Measurements from ENCODE around the gene ASH1L. TPM values are rescaled to one million over a fixed set of nuclear protein-coding genes. Genes with fewer than 3 reads are reported as not detected.

The ASH1L gene
- total RNA-seq, 1 donor from 2014 or later, result 28.5 TPM

GRCh38 chr1:155472491-155473083, 90.0 kb downstream of the ASH1L start:
- peak overlapping the region; percentile 51 for H3K4me3 Mint-ChIP-seq (ENCODE audit: unreplicated experiment)
- TF ChIP-seq, protein P1, sequence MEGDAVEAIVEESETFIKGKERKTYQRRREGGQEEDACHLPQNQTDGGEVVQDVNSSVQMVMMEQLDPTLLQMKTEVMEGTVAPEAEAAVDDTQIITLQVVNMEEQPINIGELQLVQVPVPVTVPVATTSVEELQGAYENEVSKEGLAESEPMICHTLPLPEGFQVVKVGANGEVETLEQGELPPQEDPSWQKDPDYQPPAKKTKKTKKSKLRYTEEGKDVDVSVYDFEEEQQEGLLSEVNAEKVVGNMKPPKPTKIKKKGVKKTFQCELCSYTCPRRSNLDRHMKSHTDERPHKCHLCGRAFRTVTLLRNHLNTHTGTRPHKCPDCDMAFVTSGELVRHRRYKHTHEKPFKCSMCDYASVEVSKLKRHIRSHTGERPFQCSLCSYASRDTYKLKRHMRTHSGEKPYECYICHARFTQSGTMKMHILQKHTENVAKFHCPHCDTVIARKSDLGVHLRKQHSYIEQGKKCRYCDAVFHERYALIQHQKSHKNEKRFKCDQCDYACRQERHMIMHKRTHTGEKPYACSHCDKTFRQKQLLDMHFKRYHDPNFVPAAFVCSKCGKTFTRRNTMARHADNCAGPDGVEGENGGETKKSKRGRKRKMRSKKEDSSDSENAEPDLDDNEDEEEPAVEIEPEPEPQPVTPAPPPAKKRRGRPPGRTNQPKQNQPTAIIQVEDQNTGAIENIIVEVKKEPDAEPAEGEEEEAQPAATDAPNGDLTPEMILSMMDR (IDR thresholded peaks at IDR 0.05; ENCODE audit: unreplicated experiment), result no peak

GRCh38 chr1:155471891-155472290, 90.7 kb downstream of the ASH1L start:
- Mint-ChIP-seq H3K4me1 (ENCODE audit: unreplicated experiment) (no peaks in the 10 kb centered on the region), H3K9me3 (ENCODE audit: unreplicated experiment) (no peaks in the 10 kb centered on the region), H3K36me3 (ENCODE audit: low read depth, unreplicated experiment) (peaks cover 24% of the 10 kb centered on the region), H3K27ac (ENCODE audit: unreplicated experiment) (no peak overlapping the region), H3K27me3 (ENCODE audit: unreplicated experiment) (no peaks in the 10 kb centered on the region), H3K4me3 (ENCODE audit: unreplicated experiment) (peak overlapping the region; percentile 56)
- TF ChIP-seq, protein P1 (IDR thresholded peaks at IDR 0.05; ENCODE audit: unreplicated experiment), result no peak
- DNase-seq (ENCODE audit: low spot score), result no peak

More at GRCh38 chr1:155472491-155473083, 90.0 kb downstream of the ASH1L start:
- Mint-ChIP-seq H3K4me1 (ENCODE audit: unreplicated experiment) (no peaks in the 10 kb centered on the region), H3K27me3 (ENCODE audit: unreplicated experiment) (no peaks in the 10 kb centered on the region), H3K36me3 (ENCODE audit: low read depth, unreplicated experiment) (peaks cover 24% of the 10 kb centered on the region), H3K9me3 (ENCODE audit: unreplicated experiment) (no peaks in the 10 kb centered on the region), H3K27ac (ENCODE audit: unreplicated experiment) (no peak overlapping the region)
- DNase-seq (ENCODE audit: low spot score), result no peak

- H3K4me1 Mint-ChIP-seq (ENCODE audit: unreplicated experiment), result no peaks in the 10 kb centered on the region
Observed at GRCh38 chr1:155471026-155471425, 91.6 kb downstream of the ASH1L start.

DNA sequence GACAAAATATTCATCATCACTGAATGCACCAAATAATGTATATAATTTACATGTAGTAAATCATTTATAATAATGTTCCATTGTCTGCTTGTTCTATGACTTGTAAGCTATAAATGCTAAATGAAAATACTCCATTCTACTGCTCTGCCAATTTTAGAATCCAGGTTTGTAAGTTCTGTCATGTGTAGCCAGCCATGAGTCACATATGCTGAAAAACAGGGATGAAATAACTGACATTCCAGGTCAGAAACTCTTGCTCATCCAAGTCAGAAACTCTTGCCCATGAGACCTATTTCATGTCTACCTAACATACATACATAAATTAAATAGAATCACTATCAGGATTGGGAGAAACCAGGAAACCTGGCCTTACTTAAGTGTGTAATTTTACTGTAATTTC, 95.6 kb downstream of the ASH1L start:
- Mint-ChIP-seq H3K9me3 (ENCODE audit: unreplicated experiment) (no peaks in the 10 kb centered on the region), H3K36me3 (ENCODE audit: low read depth, unreplicated experiment) (peaks cover 8% of the 10 kb centered on the region), H3K27me3 (ENCODE audit: unreplicated experiment) (no peaks in the 10 kb centered on the region), H3K4me1 (ENCODE audit: unreplicated experiment) (no peaks in the 10 kb centered on the region), H3K27ac (ENCODE audit: unreplicated experiment) (no peak overlapping the region), H3K4me3 (ENCODE audit: unreplicated experiment) (no peak overlapping the region)
- TF ChIP-seq, protein P1 (IDR thresholded peaks at IDR 0.05; ENCODE audit: unreplicated experiment), result no peak
- no peak for DNase-seq (ENCODE audit: low spot score)

More at GRCh38 chr1:155471026-155471425, 91.6 kb downstream of the ASH1L start:
- TF ChIP-seq, protein P1 (IDR thresholded peaks at IDR 0.05; ENCODE audit: unreplicated experiment), result no peak
- Mint-ChIP-seq H3K36me3 (ENCODE audit: low read depth, unreplicated experiment) (peaks cover 24% of the 10 kb centered on the region), H3K27ac (ENCODE audit: unreplicated experiment) (no peak overlapping the region), H3K4me3 (ENCODE audit: unreplicated experiment) (no peak overlapping the region), H3K9me3 (ENCODE audit: unreplicated experiment) (no peaks in the 10 kb centered on the region), H3K27me3 (ENCODE audit: unreplicated experiment) (no peaks in the 10 kb centered on the region)
- DNase-seq (ENCODE audit: low spot score), result no peak

DNA sequence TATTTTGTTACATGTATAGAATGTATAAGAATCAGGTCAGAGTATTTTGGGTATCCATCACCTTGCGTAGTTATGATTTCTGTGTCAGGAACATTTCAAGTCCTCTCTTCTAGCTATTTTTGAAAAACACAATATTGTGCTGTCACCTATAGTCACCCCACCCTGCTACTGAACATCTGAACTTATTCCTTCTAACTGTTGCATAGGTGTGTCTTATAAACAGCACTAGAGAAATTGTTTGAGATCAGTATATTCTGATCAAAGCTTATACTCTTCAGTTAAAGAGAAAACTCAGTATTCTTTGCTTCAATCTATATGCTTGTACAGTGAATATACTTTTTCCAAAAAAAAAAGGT, 96.0 kb downstream of the ASH1L start:
- TF ChIP-seq, protein P1 (IDR thresholded peaks at IDR 0.05; ENCODE audit: unreplicated experiment), result no peak
- no peak overlapping the region for H3K27ac Mint-ChIP-seq (ENCODE audit: unreplicated experiment)
- peaks cover 6% of the 10 kb centered on the region for H3K36me3 Mint-ChIP-seq (ENCODE audit: low read depth, unreplicated experiment)
- H3K4me1 Mint-ChIP-seq (ENCODE audit: unreplicated experiment), result no peaks in the 10 kb centered on the region
- no peaks in the 10 kb centered on the region for H3K27me3 Mint-ChIP-seq (ENCODE audit: unreplicated experiment)
- no peak for DNase-seq (ENCODE audit: low spot score)
- no peaks in the 10 kb centered on the region for H3K9me3 Mint-ChIP-seq (ENCODE audit: unreplicated experiment)
- H3K4me3 Mint-ChIP-seq (ENCODE audit: unreplicated experiment), result no peak overlapping the region

Measured in endothelial cell (in vitro differentiated cells).